ENCODE data around the gene SBK2. TPM values are rescaled to one million over a fixed set of nuclear protein-coding genes. Genes with fewer than 3 reads are reported as not detected.

Gene SBK2
- total RNA-seq, 1 donor from 2014 or later: not detected

GRCh38 chr19:55550321-55550650 is 13.4 kb upstream of the SBK2 start:
- FAIRE-seq (no peak), DNase-seq (ENCODE audit: low read depth) (no peak)
- H3K27me3 ChIP-seq (ENCODE audit: control insufficient read depth, insufficient read depth, low read length): no peaks in the 10 kb centered on the region
- no peaks in the 10 kb centered on the region for H3K36me3 ChIP-seq (ENCODE audit: control insufficient read depth, insufficient read depth, low read length)
- H3K4me3 ChIP-seq (ENCODE audit: low read depth, low read length): no peak overlapping the region
- TF ChIP-seq, protein P1, sequence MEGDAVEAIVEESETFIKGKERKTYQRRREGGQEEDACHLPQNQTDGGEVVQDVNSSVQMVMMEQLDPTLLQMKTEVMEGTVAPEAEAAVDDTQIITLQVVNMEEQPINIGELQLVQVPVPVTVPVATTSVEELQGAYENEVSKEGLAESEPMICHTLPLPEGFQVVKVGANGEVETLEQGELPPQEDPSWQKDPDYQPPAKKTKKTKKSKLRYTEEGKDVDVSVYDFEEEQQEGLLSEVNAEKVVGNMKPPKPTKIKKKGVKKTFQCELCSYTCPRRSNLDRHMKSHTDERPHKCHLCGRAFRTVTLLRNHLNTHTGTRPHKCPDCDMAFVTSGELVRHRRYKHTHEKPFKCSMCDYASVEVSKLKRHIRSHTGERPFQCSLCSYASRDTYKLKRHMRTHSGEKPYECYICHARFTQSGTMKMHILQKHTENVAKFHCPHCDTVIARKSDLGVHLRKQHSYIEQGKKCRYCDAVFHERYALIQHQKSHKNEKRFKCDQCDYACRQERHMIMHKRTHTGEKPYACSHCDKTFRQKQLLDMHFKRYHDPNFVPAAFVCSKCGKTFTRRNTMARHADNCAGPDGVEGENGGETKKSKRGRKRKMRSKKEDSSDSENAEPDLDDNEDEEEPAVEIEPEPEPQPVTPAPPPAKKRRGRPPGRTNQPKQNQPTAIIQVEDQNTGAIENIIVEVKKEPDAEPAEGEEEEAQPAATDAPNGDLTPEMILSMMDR (IDR thresholded peaks at IDR 0.05; ENCODE audit: insufficient read depth, low read length, severe bottlenecking): no peak

DNA sequence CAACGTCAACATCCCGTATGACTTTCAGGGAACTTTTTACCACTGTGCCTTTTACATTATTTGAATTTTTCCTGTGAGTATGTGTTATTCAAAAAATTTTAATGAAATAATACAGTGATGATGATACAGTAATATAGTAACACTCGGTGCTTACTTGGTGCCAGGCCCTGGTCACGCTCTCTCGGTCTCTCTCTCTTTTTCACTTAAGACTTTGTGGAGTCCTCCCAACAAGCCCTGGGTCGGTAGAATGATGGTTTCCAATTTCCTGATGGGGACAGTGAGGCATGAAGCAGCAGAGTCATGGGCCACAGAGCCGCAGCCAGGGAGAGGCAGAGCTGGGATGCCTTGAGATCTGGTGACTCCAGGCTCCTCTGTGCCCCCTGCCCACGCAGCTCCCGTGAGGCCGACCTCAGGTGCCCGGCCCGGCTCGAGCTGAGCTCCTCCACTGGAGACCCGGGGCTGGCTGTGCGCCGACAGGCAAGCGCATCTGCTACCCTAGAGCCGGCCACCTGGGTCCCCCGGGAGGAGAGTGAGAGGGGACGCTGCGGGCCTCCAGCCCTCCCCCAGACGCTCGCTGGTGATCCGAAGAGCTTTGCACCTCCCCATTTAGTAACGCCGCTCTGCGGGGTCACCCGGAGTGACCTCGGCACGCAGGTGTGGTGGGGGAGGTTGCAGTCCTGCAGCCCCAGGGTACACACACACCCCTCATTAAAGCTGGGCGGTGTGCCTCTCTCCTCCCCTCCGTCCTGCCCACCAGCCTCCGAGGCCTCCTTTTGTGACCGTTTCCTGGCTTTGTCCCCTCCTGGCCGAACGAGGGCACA is 12.8 kb upstream of the SBK2 start:
- Histone ChIP-seq H3K4me3 (ENCODE audit: low read depth, low read length) (no peak overlapping the region), H3K27me3 (ENCODE audit: control insufficient read depth, insufficient read depth, low read length) (no peaks in the 10 kb centered on the region), H3K36me3 (ENCODE audit: control insufficient read depth, insufficient read depth, low read length) (no peaks in the 10 kb centered on the region)
- DNase-seq (ENCODE audit: low read depth): peak; percentile 88
- TF ChIP-seq, protein P1 (IDR thresholded peaks at IDR 0.05; ENCODE audit: insufficient read depth, low read length, severe bottlenecking): no peak
- no peak for FAIRE-seq

DNA sequence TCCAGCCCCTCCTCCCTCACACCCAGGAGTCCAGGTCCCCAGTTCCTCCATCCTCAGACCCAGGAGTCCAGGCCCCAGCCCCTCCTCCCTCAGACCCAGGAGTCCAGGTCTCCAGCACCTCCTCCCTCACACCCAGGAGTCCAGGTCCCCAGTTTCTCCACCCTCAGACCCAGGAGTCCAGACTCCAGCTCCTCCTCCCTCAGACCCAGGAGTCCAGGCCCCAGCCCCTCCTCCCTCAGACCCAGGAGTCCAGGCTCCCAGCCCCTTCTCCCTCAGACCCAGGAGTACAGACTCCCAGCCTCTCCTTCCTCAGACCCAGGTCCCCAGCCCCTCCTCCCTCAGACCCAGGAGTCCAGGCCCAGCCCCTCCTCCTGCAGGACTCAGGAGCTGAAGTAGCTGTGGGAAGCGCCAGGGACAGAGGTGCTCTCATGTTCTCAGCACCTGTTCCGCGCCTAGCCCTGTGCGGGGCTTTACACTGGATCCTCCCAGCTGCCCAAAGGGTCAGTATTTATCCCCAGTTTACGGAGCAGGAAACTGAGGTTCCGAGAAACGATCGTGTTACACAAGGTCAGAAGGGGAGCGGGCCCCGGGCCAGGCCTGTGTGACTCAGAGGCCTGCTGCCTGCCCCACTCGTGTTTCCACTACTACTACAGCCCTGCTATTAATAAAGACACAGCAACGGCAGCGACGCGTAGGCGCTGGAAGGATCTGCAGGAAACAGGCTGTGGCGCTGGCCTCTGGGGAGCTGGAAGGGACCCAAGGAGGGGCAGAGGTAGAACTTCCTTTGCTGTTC is 10.1 kb upstream of the SBK2 start:
- TF ChIP-seq, protein P1 (IDR thresholded peaks at IDR 0.05; ENCODE audit: insufficient read depth, low read length, severe bottlenecking): no peak
- Histone ChIP-seq H3K36me3 (ENCODE audit: control insufficient read depth, insufficient read depth, low read length) (no peaks in the 10 kb centered on the region), H3K27me3 (ENCODE audit: control insufficient read depth, insufficient read depth, low read length) (no peaks in the 10 kb centered on the region), H3K4me3 (ENCODE audit: low read depth, low read length) (no peak overlapping the region)
- DNase-seq (ENCODE audit: low read depth) (peak; percentile 59), FAIRE-seq (no peak)

DNA sequence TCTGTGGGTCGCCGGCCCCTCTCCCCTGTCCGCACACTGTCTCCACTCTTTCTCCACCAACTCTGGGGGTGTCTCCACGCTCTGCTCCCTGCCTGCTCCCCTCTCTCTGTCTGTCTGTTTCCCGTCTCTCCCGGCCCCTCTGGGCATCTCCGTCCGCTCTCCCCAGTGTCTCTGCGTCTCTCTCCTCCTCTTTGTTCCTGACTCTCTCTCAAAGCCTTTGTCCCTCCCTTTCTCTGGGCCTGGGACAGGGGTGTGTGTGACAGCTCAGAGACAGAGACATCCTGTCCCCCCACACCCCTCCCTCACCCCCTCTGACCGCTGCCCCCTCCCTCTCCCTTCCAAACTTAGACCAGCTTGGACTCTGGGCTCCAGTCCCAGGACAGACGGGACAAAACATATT is 9.1 kb upstream of the SBK2 start:
- H3K36me3 ChIP-seq (ENCODE audit: control insufficient read depth, insufficient read depth, low read length): no peaks in the 10 kb centered on the region
- DNase-seq (ENCODE audit: low read depth) (no peak), FAIRE-seq (no peak)
- no peak overlapping the region for H3K4me3 ChIP-seq (ENCODE audit: low read depth, low read length)
- H3K27me3 ChIP-seq (ENCODE audit: control insufficient read depth, insufficient read depth, low read length): no peaks in the 10 kb centered on the region
- TF ChIP-seq, protein P1 (IDR thresholded peaks at IDR 0.05; ENCODE audit: insufficient read depth, low read length, severe bottlenecking): no peak

DNA sequence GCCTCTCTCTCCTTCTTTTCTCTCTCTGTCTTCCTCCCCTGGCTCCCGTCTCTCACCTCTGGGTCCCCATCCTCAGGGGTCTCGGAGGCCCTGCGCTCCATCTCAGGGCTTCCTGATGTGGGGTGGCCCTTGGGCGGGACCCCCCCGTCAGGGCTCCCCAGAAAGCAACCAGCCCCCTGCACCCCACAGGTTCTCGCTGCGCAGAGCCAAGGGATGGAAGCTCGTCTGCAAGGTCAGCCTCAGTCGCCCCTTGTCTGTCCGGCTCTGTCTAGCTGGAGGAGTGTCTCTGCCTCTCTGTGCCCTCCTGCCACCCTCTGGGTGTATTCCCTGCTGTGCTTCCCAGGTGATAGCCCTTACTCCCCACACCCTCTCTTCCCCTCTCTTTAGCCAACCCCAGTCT is 8.5 kb upstream of the SBK2 start, which contains the start of gene SBK3:
TSS of gene SBK3 (minus strand) at position 101 of the 400 bp plus-strand sequence. CDS start at position 101, 0 bp downstream.
- no peak for FAIRE-seq
- TF ChIP-seq, protein P1 (IDR thresholded peaks at IDR 0.05; ENCODE audit: insufficient read depth, low read length, severe bottlenecking): no peak
- no peaks in the 10 kb centered on the region for H3K27me3 ChIP-seq (ENCODE audit: control insufficient read depth, insufficient read depth, low read length)
- no peak for DNase-seq (ENCODE audit: low read depth)
- no peaks in the 10 kb centered on the region for H3K36me3 ChIP-seq (ENCODE audit: control insufficient read depth, insufficient read depth, low read length)
- H3K4me3 ChIP-seq (ENCODE audit: low read depth, low read length): no peak within 1 kb of the TSS

Measured in bronchial epithelial cell (primary cell).